ENCODE measurements around the gene FUBP1. TPM values are rescaled to one million over a fixed set of nuclear protein-coding genes. Genes with fewer than 3 reads are reported as not detected.

FUBP1 gene
- total and polyA plus RNA-seq, 2 of the 13 experiments (the other 11 are each of a cell fraction or from before 2014, with no cell fraction given) = 98.1 to 166 TPM

DNA sequence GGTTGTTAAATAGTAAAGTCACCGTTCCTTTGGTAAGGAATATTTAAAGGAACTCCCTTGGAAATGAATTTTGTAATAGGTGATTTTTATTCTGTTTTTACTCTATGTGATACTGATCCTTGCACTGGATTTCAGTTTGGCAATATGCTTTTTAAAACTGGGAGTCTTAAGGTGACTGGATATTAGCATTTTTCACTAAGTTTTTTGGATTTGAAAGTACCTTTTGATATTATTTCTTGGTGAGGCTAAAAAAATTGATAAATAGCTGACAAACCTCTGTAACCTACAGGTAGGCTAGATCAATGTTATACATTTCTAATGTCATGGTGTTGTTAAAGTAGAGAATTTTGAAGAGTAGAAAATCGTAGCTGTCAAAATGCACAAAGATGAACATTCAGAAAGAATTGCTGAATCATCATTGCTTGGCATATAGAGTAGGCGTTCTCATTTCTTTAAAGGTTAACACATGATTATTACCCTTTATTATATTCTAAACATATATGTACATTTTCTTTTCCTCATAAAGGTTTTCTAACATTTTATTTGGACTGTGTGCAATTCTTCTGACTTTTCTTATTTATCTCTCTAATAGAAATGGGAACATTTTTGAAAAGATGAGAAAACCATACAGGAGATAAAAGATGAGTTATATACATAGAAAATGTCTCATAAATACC, 24.3 kb upstream of the FUBP1 start:
- H3K36me3 ChIP-seq (replicated peaks in 1 of 2; ENCODE audit: control insufficient read depth in 1 of 2, insufficient read depth in 2 of 2, low read length in 2 of 2) = no peaks in the 10 kb centered on the region
- 0 out of 2 replicates have a peak overlapping the region, but pooled peaks have one; percentile 79 for H3K4me2 ChIP-seq (ENCODE audit: low read depth, low read length)
- no peak for ATAC-seq
- CTCF ChIA-PET (ENCODE audit: low intra/inter-chr PET ratio, low total read pairs) = no interaction called here
- no peak overlapping the region for H3K9ac ChIP-seq (ENCODE audit: insufficient read depth, low read depth, low read length)
- DNase-seq (ENCODE audit: low spot score) = no peak
- POLR2A ChIA-PET = interaction anchor here (1.1 to 9.1 kb wide), 11 partner anchors 8 to 320 kb away, joined by 3 to 161 read pairs (median 14); partner anchors contain the start of genes FUBP1, GIPC2 and ZZZ3
- peaks cover 36% of the 10 kb centered on the region for H3K79me2 ChIP-seq (ENCODE audit: insufficient read depth, low read length)
- no peaks in the 10 kb centered on the region for H3K27me3 ChIP-seq (ENCODE audit: control insufficient read depth in 1 of 2, insufficient read depth in 2 of 2, low read length in 2 of 2)
- peak overlapping the region; percentile 97 for H3K27ac ChIP-seq (ENCODE audit: extremely low read length, insufficient read depth, low read length)
- in situ Hi-C loops (cut with HindIII; ENCODE audit: extremely low pct_ligation_motif_present, low pct_unique_long_range_greater_than_20kb) (no loop called here), intact Hi-C loops (cut with micrococcal nuclease; ENCODE audit: unreplicated experiment) (no loop called here)
- TF ChIP-seq ZNF792 (CRISPR knock-in tag; IDR thresholded peaks at IDR 0.05) (no peak), ZNF24 (IDR thresholded peaks at IDR 0.05) (no peak), ZNF709 (CRISPR knock-in tag; IDR thresholded peaks at IDR 0.05) (no peak), U2AF1 (optimal IDR thresholded peaks at IDR 0.05; ENCODE audit: low read depth, low read length) (no peak), MAFF (IDR thresholded peaks at IDR 0.05; ENCODE audit: low read depth, low read length) (peak; percentile 99), YEATS4 (CRISPR knock-in tag; IDR thresholded peaks at IDR 0.05; ENCODE audit: borderline replicate concordance) (no peak), PRMT3 (CRISPR knock-in tag; IDR thresholded peaks at IDR 0.05; ENCODE audit: borderline replicate concordance, low read depth) (no peak), STAT6 (CRISPR knock-in tag; IDR thresholded peaks at IDR 0.05; ENCODE audit: borderline replicate concordance) (no peak), CBFB (CRISPR knock-in tag; IDR thresholded peaks at IDR 0.05) (no peak), ZNF3 (CRISPR knock-in tag; IDR thresholded peaks at IDR 0.05) (no peak), NFE2L2 (IDR thresholded peaks at IDR 0.05; ENCODE audit: low read length) (peak; percentile 91), ZNF331 (CRISPR knock-in tag; IDR thresholded peaks at IDR 0.05) (no peak), ZNF570 (CRISPR knock-in tag; IDR thresholded peaks at IDR 0.05; ENCODE audit: borderline replicate concordance) (no peak), SAP130 (CRISPR knock-in tag; IDR thresholded peaks at IDR 0.05; ENCODE audit: low read depth) (no peak), NBN (conservative IDR thresholded peaks at IDR 0.05) (no peak), MAF1 (CRISPR knock-in tag; IDR thresholded peaks at IDR 0.05; ENCODE audit: borderline replicate concordance) (no peak), MAFK (conservative IDR thresholded peaks at IDR 0.05 in 1 of 2, IDR thresholded peaks at IDR 0.05 in 1 of 2; ENCODE audit: low read length in 2 of 2) (peak; percentile 99), ZNF83 (CRISPR knock-in tag; IDR thresholded peaks at IDR 0.05; ENCODE audit: borderline replicate concordance) (no peak), NFE2 (CRISPR knock-in tag; IDR thresholded peaks at IDR 0.05) (peak; percentile 22; the same call in 1 of the 2 replicates), ZFP36 (IDR thresholded peaks at IDR 0.05; ENCODE audit: borderline replicate concordance, low read depth, low read length, partially characterized antibody) (no peak)
- TF ChIP-seq, protein P1, sequence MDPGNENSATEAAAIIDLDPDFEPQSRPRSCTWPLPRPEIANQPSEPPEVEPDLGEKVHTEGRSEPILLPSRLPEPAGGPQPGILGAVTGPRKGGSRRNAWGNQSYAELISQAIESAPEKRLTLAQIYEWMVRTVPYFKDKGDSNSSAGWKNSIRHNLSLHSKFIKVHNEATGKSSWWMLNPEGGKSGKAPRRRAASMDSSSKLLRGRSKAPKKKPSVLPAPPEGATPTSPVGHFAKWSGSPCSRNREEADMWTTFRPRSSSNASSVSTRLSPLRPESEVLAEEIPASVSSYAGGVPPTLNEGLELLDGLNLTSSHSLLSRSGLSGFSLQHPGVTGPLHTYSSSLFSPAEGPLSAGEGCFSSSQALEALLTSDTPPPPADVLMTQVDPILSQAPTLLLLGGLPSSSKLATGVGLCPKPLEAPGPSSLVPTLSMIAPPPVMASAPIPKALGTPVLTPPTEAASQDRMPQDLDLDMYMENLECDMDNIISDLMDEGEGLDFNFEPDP (CRISPR knock-in tag; conservative IDR thresholded peaks at IDR 0.05) = no peak
- WGBS (ENCODE audit: low lambda C conversion rate) = 68% methylated on average over 3 of the region's 3 CpGs
- H4K20me1 ChIP-seq (ENCODE audit: insufficient read depth, low read length) = no peaks in the 10 kb centered on the region; the same call in none of the 2 replicates
- peaks cover 50% of the 10 kb centered on the region for H3K4me1 ChIP-seq (ENCODE audit: insufficient read depth, low read length)
- no TSS peak for BruUV-seq (replicated peaks)
- peak; percentile 23 for FAIRE-seq
- no peak overlapping the region for H2AFZ ChIP-seq (ENCODE audit: low read length)
- H3K9me3 ChIP-seq (ENCODE audit: low read length) = no peaks in the 10 kb centered on the region
- peak overlapping the region in 1 of 3 experiments; percentile 71; a peak in 1 of 6 replicates for H3K4me3 ChIP-seq (replicated peaks in 1 of 3; ENCODE audit: insufficient read depth in 1 of 3, low read depth in 2 of 3, low read length in 3 of 3)
